Measurements from ENCODE around the gene DLG2. TPM values are rescaled to one million over a fixed set of nuclear protein-coding genes. Genes with fewer than 3 reads are reported as not detected.

DLG2 gene
- total and polyA plus RNA-seq, 2 of the 8 experiments (the other 6 are each of a cell fraction or from before 2014, with no cell fraction given), result 1.7 to 14.3 TPM

GRCh38 chr11:84243629-84244263 lies 1383.4 kb downstream of the DLG2 start:
- H3K79me2 ChIP-seq (ENCODE audit: control insufficient read depth in 1 of 2, insufficient read depth in 2 of 2, low read length in 2 of 2), result no peaks in the 10 kb centered on the region
- FAIRE-seq, result no peak
- POLR2A ChIA-PET (ENCODE audit: partially characterized antibody), result no interaction called here

More at GRCh38 chr11:84243629-84244263, 1383.4 kb downstream of the DLG2 start:
- H3K23me2 ChIP-seq (ENCODE audit: low read depth, low read length), result no peaks in the 10 kb centered on the region
- H3K9me3 ChIP-seq (ENCODE audit: insufficient read depth in 2 of 2, low read depth in 1 of 2, low read length in 1 of 2), result no peaks in the 10 kb centered on the region
- no peak overlapping the region for H2BK120ac ChIP-seq (replicated peaks; ENCODE audit: low read depth, low read length)
- TF ChIP-seq CHD2 (IDR thresholded peaks at IDR 0.05; ENCODE audit: low read length), result no peak
- no peak for TF ChIP-seq PHF8 (conservative IDR thresholded peaks at IDR 0.05; ENCODE audit: low read depth, low read length)
- TF ChIP-seq CBX8 (IDR thresholded peaks at IDR 0.05; ENCODE audit: borderline replicate concordance, low read depth, low read length), result no peak
- TF ChIP-seq TAF1 (IDR thresholded peaks at IDR 0.05; ENCODE audit: low read depth, low read length), result no peak
- no peak for TF ChIP-seq JUND (IDR thresholded peaks at IDR 0.05; ENCODE audit: low read length)
- TF ChIP-seq ZNF274 (IDR thresholded peaks at IDR 0.05; ENCODE audit: borderline replicate concordance, extremely low read depth, low read length), result no peak
- TF ChIP-seq NANOG (IDR thresholded peaks at IDR 0.05; ENCODE audit: insufficient read depth, low read depth, low read length, poor library complexity, severe bottlenecking), result no peak
- TF ChIP-seq CHD1 (IDR thresholded peaks at IDR 0.05; ENCODE audit: low read depth, low read length), result no peak
- no peak for TF ChIP-seq GTF2F1 (IDR thresholded peaks at IDR 0.05; ENCODE audit: borderline replicate concordance, low read depth, low read length)
- no peak for TF ChIP-seq JUN (IDR thresholded peaks at IDR 0.05; ENCODE audit: low read depth, low read length)
- H2BK20ac ChIP-seq (ENCODE audit: low read length), result no peak overlapping the region
- H2BK15ac ChIP-seq (ENCODE audit: low read length), result no peak overlapping the region
- no peaks in the 10 kb centered on the region for H3K27me3 ChIP-seq (replicated peaks in 1 of 4; ENCODE audit: control insufficient read depth in 3 of 4, extremely low read depth in 1 of 4, insufficient read depth in 3 of 4, low read length in 3 of 4)
- H4K8ac ChIP-seq (ENCODE audit: extremely low read depth, insufficient read depth, low read length), result no peak overlapping the region
- WGBS, 2 experiments (ENCODE audit: extremely low coverage in 1 of 2, insufficient coverage in 1 of 2, insufficient read length in 1 of 2, insufficient replicate concordance in 2 of 2, low coverage in 1 of 2, low lambda C conversion rate in 2 of 2, missing lambda C conversion rate in 1 of 2), result 87% methylated on average over 3 of the region's 3 CpGs; no CpG with 5 or more reads in 1 of the 2 experiments
- no peak overlapping the region for H3K56ac ChIP-seq (replicated peaks; ENCODE audit: insufficient read length, low read depth, low read length)
- H2AFZ ChIP-seq (ENCODE audit: low read length), result no peak overlapping the region
- H2AK5ac ChIP-seq (ENCODE audit: low read depth, low read length), result no peak overlapping the region
- CTCF ChIA-PET (ENCODE audit: partially characterized antibody), result interaction anchor here (1.3 kb wide), 1 partner anchor 407 kb away, joined by 3 read pairs; no protein-coding TSS in a partner anchor
- no peak overlapping the region for H3K27ac ChIP-seq (ENCODE audit: low read depth, low read length)
- DNase-seq (ENCODE audit: low read depth in 1 of 2, low spot score in 2 of 2), result no peak
- no peak overlapping the region for H3K14ac ChIP-seq (ENCODE audit: insufficient read length)
- no peaks in the 10 kb centered on the region for H3K79me1 ChIP-seq (ENCODE audit: low read depth, low read length)
- H3K4me3 ChIP-seq (ENCODE audit: extremely low read depth in 1 of 4, insufficient read depth in 2 of 4, low read depth in 3 of 4, low read length in 4 of 4), result no peak overlapping the region
- no peak overlapping the region for H3K18ac ChIP-seq (ENCODE audit: extremely low read depth, low read length)
- H3K23ac ChIP-seq (ENCODE audit: insufficient read length), result no peak overlapping the region
- no peak overlapping the region for H3K4ac ChIP-seq (replicated peaks; ENCODE audit: insufficient read length, low read depth, low read length)
- no peaks in the 10 kb centered on the region for H3K36me3 ChIP-seq (ENCODE audit: control insufficient read depth in 2 of 4, insufficient read depth in 4 of 4, low read length in 3 of 4)
- H4K91ac ChIP-seq (replicated peaks; ENCODE audit: insufficient read length, low read length), result no peak overlapping the region
- H2BK12ac ChIP-seq (ENCODE audit: low read depth, low read length), result no peak overlapping the region
- H3K9ac ChIP-seq (replicated peaks in 1 of 4; ENCODE audit: extremely low read depth in 1 of 4, low read depth in 3 of 4, low read length in 3 of 4), result no peak overlapping the region
- no peak overlapping the region for H2BK5ac ChIP-seq (ENCODE audit: low read depth, low read length)
- peaks cover 0 to 2% (median 0%) of the 10 kb centered on the region in 4 experiments; a peak in 2 of 7 replicates for H3K4me1 ChIP-seq (replicated peaks in 1 of 4; ENCODE audit: control insufficient read depth in 3 of 4, insufficient read depth in 4 of 4, low read length in 3 of 4)
- H3K4me2 ChIP-seq (ENCODE audit: insufficient read depth in 1 of 2, low read depth in 2 of 2, low read length in 2 of 2), result no peak overlapping the region
- no peak overlapping the region for H4K5ac ChIP-seq (ENCODE audit: insufficient read length, low read depth, low read length)
- H4K20me1 ChIP-seq (replicated peaks in 1 of 2; ENCODE audit: control insufficient read depth in 1 of 2, insufficient read depth in 2 of 2, low read length in 2 of 2), result no peaks in the 10 kb centered on the region
